H1 (cell line): ENCODE measurements around the gene CDC37. TPM values are rescaled to one million over a fixed set of nuclear protein-coding genes. Genes with fewer than 3 reads are reported as not detected.

Experiments
- EGR1 ChIP-seq: IDR thresholded peaks from 2 replicates; pipeline ENCODE4 v1.6.1; 2011; ENCODE audit warnings: low read depth, low read length, borderline replicate concordance
- polyA plus RNA-seq, 7 experiments: library from polyadenylated mRNA; depleted of rRNA in 3 of 7; stranded (reverse) in 5 of 7; unstranded in 2 of 7; fragments of >200 nt in 5 of 7; fragments of 200-250 nt in 2 of 7; gene quantifications; 1 replicate in 5 of 7; 2 replicates in 1 of 7; 4 replicates in 1 of 7; pipeline versions ENCODE4 v1.2.1 to v1.2.3, GENCODE V29; 2011 to 2013; ENCODE audit warnings: missing spikeins in 2 of 7, mixed read lengths in 2 of 7
- total RNA-seq: library from RNA; stranded (reverse); fragmentation: NEBNext Ultra II Directional; extraction: Animal tissue kit (Norgen Biotek cat#: 25700); gene quantifications from 2 replicates; pipeline ENCODE4 v1.2.1, GENCODE V29; 2021

CDC37 gene
- total and polyA plus RNA-seq, 2 of the 8 experiments (the other 6 are each of a cell fraction or from before 2014, with no cell fraction given), result 162 to 181 TPM

- TF ChIP-seq EGR1, result no peak
Measured at GRCh38 chr19:10388957-10389356, 14.4 kb downstream of the CDC37 start (continued).
